ENCODE results near the gene ZNF521.

Gene ZNF521

DNA sequence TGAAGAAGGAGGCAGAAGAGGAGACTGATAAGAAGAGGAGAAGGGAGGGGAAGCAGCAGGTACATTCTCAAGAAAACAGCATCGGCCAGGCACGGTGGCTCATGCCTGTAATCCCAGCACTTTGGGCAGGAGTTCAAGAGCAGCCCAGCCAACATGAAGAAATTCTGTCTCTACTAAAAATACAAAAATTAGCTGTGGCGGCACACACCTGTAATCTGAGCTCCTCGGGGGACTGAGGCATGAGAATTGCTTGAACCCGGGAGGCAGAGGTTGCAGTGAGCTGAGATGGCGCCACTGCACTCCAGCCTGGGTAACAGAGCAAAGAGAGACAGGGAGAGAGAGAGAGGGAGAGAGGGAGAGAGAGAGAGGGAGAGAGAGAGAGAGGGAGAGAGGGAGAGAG, 318.8 kb downstream of the ZNF521 start:
- DNase-seq (ENCODE audit: low read depth) = peak; percentile 48

DNA sequence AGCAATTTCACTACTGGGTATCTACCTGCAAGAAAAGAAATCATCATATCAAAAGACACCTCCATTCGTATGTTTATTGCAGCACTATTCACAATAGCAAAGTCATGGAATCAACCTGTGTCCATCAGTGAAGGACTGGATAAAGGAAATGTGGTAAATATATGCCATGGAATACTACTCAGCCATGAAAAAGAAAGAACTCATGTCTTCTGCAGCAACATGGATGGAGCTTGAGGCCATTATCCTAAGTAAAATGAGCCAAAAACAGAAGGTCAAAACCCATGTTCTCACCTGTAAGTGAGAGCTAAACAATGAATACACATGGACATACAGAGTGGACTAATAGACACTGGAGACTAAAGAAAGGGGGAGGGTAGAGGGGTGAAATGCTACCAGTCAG, 322.2 kb downstream of the ZNF521 start:
- DNase-seq (ENCODE audit: low read depth) = no peak

DNA sequence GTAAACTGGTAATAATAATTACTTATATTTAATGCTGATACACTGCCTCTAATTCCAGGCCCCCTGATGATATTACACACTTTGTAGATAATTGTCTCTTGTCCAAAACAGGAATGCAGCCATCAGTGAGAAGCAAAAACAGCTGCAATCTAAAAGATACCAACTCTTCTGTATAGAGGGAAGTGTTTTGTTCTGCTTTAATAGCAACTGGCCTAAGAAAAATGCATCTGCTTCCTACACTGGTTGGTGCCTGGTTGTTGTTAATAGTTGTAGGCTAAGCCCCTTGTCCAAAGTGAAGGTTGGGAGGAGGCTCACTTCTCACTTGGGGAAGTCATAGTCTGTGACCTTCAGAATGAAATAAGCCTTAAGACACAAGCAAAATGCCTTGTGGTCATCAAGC, 332.0 kb downstream of the ZNF521 start:
- no peak for DNase-seq (ENCODE audit: low read depth)

DNA sequence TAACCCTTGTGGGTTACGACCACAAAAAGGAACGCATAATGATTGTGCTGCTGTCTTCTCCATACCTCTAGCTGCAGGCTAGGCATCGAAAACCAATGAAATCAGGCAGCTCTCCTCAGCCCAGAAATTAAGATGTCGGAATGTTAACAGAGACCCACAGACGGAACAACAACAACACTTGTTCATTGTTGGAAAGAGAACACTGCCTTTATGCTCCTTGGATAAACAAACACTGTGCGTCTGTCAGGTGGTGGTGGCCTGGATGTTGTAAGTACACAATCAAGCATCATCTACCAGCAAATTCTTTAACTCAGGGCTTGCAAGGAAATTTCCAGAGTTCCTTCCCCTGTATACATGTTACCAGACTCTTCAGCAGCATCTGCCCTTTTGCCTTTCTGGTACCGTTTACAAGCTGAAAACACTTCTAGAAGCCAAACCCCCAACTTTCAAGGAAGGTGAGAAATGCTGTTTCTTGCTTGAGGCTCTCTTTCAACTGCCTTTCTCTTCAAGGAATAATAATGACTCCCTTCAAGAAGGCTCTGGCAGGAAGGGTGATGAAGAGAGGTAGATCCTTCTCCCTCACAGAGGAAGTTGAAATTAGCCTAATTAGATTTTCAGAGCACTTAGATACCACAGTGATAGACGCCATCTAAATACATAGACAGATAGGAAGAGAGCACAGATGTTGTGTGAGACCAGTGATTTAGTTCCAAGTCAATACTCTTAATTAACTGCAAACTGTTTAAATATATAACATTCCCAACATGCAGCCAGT, 332.7 kb downstream of the ZNF521 start:
- no peak for DNase-seq (ENCODE audit: low read depth)

DNA sequence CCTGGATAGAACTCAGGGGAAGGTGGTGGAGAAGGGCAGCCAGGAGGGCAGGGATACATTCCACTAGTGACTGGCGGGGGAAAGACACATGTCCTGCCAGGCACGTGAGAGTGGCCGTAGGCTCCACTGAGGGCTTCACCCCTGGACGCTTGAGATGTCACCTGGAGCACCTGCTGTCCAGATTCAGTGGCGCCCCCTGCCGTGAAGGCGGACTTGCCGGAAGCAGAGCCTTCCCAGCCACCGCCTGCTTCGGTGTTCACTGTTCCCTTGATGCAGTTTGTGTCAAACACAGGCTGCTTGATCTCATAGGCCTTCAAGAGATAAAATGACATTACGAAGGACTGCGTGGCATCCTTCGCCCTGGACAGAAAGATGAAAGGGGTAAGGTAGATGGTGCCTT, 335.3 kb downstream of the ZNF521 start:
- DNase-seq (ENCODE audit: low read depth) = no peak

DNA sequence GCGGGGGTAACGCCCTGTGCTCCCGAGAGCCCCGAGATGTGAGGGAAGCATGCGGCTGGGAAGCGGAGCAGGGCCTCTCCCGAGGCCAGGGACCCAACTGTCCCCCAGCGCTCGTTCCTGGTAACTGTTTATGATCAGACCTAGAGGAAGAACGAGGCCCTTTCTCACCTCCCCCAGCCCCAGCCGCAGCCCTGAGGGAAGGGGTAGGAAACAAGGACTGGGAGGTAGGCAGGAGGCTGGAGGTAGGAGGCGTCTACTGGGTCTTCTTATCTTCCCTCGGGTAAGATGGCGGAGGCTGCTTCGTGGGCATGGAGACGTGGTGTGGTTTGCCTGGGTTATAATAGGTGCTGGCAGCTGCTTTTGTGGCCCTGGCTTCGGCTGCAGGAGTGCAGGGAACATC, 335.8 kb downstream of the ZNF521 start:
- no peak for DNase-seq (ENCODE audit: low read depth)

Data from fibroblast of gingiva (primary cell).